H1 (cell line): Measurements from ENCODE around the gene TTC21A.

Source experiments
- BRCA1 ChIP-seq: IDR thresholded peaks from 2 replicates; pipeline ENCODE4 v1.6.1; 2012; ENCODE audit warnings: low read depth, low read length, improper control_type of control experiment
- CREB1 ChIP-seq: IDR thresholded peaks from 2 replicates; pipeline ENCODE4 v1.6.1; 2012; ENCODE audit warnings: inconsistent platforms
- EZH2 ChIP-seq: fragments of 200-600 bp; sonication (generic); IDR thresholded peaks from 2 replicates; pipeline ENCODE4 v1.7.1; 2012; ENCODE audit warnings: low read depth, mild to moderate bottlenecking, moderate library complexity, low read length, inconsistent platforms; ENCODE audit not compliant: severe bottlenecking
- JUN ChIP-seq: IDR thresholded peaks from 2 replicates; pipeline ENCODE4 v1.6.1; 2011; ENCODE audit warnings: low read depth, mild to moderate bottlenecking, improper control_type of control experiment, low read length
- MAFK ChIP-seq: IDR thresholded peaks from 2 replicates; pipeline ENCODE4 v1.6.1; 2012; ENCODE audit warnings: low read depth, mild to moderate bottlenecking, improper control_type of control experiment, low read length
- MAX ChIP-seq: IDR thresholded peaks from 2 replicates; pipeline ENCODE4 v1.6.1; 2012; ENCODE audit warnings: inconsistent platforms
- NRF1 ChIP-seq: IDR thresholded peaks from 2 replicates; pipeline ENCODE4 v1.6.1; 2011; ENCODE audit warnings: mild to moderate bottlenecking, low read depth, low read length, improper control_type of control experiment
- POLR2A ChIP-seq, 2 experiments: IDR thresholded peaks; 1 replicate in 1 of 2; 2 replicates in 1 of 2; pipeline ENCODE4 v1.6.1; 2011; ENCODE audit warnings: low read depth in 2 of 2, low read length in 2 of 2, mild to moderate bottlenecking in 2 of 2; ENCODE audit errors: control extremely low read depth in 1 of 2
- RAD21 ChIP-seq, 2 experiments: IDR thresholded peaks in 1 of 2; conservative IDR thresholded peaks in 1 of 2; 2 replicates each; pipeline ENCODE4 v1.6.1; 2011; ENCODE audit warnings: low read depth in 2 of 2, low read length in 2 of 2, improper control_type of control experiment in 1 of 2, inconsistent platforms in 1 of 2, mild to moderate bottlenecking in 1 of 2, moderate library complexity in 1 of 2
- SIN3A ChIP-seq, 2 experiments: IDR thresholded peaks in 1 of 2; conservative IDR thresholded peaks in 1 of 2; 2 replicates each; pipeline ENCODE4 v1.6.1; 2011 to 2012; ENCODE audit warnings: low read length in 2 of 2, improper control_type of control experiment in 1 of 2, low read depth in 1 of 2, mild to moderate bottlenecking in 1 of 2
- SIX5 ChIP-seq: IDR thresholded peaks from 2 replicates; pipeline ENCODE4 v1.6.1; 2011; ENCODE audit warnings: mild to moderate bottlenecking, low read depth, low read length
- TCF12 ChIP-seq: IDR thresholded peaks from 2 replicates; pipeline ENCODE4 v1.6.1; 2011; ENCODE audit warnings: low read depth, mild to moderate bottlenecking, low read length
- TF ChIP-seq, protein P1 (sequence below), 3 experiments: IDR thresholded peaks; 1 replicate in 2 of 3; 2 replicates in 1 of 3; pipeline versions ENCODE4 v1.5.1 to v1.6.1; 2011; ENCODE audit warnings: low read length in 3 of 3, mild to moderate bottlenecking in 3 of 3, inconsistent platforms in 2 of 3, low read depth in 1 of 3, moderate library complexity in 1 of 3; ENCODE audit not compliant: insufficient read depth in 1 of 3; ENCODE audit errors: control extremely low read depth in 1 of 3

- no peak for TF ChIP-seq NRF1
- TF ChIP-seq RAD21 (IDR thresholded peaks at IDR 0.05 in 1 of 2, conservative IDR thresholded peaks at IDR 0.05 in 1 of 2; ENCODE audit: low read depth in 2 of 2, low read length in 2 of 2), result no peak
- TF ChIP-seq JUN, result no peak
- TF ChIP-seq POLR2A (IDR thresholded peaks at IDR 0.05; ENCODE audit: control extremely low read depth in 1 of 2, low read depth in 2 of 2, low read length in 2 of 2), result no peak
- TF ChIP-seq EZH2, result no peak
- TF ChIP-seq, protein P1, sequence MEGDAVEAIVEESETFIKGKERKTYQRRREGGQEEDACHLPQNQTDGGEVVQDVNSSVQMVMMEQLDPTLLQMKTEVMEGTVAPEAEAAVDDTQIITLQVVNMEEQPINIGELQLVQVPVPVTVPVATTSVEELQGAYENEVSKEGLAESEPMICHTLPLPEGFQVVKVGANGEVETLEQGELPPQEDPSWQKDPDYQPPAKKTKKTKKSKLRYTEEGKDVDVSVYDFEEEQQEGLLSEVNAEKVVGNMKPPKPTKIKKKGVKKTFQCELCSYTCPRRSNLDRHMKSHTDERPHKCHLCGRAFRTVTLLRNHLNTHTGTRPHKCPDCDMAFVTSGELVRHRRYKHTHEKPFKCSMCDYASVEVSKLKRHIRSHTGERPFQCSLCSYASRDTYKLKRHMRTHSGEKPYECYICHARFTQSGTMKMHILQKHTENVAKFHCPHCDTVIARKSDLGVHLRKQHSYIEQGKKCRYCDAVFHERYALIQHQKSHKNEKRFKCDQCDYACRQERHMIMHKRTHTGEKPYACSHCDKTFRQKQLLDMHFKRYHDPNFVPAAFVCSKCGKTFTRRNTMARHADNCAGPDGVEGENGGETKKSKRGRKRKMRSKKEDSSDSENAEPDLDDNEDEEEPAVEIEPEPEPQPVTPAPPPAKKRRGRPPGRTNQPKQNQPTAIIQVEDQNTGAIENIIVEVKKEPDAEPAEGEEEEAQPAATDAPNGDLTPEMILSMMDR (IDR thresholded peaks at IDR 0.05; ENCODE audit: control extremely low read depth in 1 of 3, insufficient read depth in 1 of 3, low read depth in 1 of 3, low read length in 3 of 3), result no peak
- TF ChIP-seq SIN3A (conservative IDR thresholded peaks at IDR 0.05 in 1 of 2, IDR thresholded peaks at IDR 0.05 in 1 of 2; ENCODE audit: low read depth in 1 of 2, low read length in 2 of 2), result no peak
- TF ChIP-seq SIX5, result no peak
- TF ChIP-seq TCF12, result no peak
- TF ChIP-seq MAX, result no peak
- TF ChIP-seq CREB1, result no peak
- no peak for TF ChIP-seq MAFK
- no peak for TF ChIP-seq BRCA1
These were observed 10.6 kb downstream of the TTC21A start for GRCh38 chr3:39118079-39118478.
